Epithelial cell of esophagus (primary cell): ENCODE data around the gene CAPN15.

Source experiments
- DNase-seq: peaks from one replicate; pipeline ENCODE4 v3.0.0; 2010; ENCODE audit warnings: low read depth
- H3K4me3 ChIP-seq: 2 replicates; pipeline ENCODE4 v1.5.1; 2011; ENCODE audit warnings: mild to moderate bottlenecking, low read length, control low read depth
- CTCF ChIP-seq: IDR thresholded peaks from 2 replicates; pipeline ENCODE4 v1.5.1; 2011; ENCODE audit warnings: low read depth, mild to moderate bottlenecking, low read length, control low read depth, inconsistent platforms; ENCODE audit not compliant: insufficient read depth; ENCODE audit errors: missing control alignments

CAPN15 gene

GRCh38 chr16:589658-590187, 62.2 kb downstream of the CAPN15 start, which contains the start of gene RAB40C:
RAB40C (plus strand) TSS chr16:590066; CDS start chr16:590292, 226 bp downstream.
- peak within 1 kb of the TSS; percentile 88 for H3K4me3 ChIP-seq
- peak; percentile 99 for DNase-seq
- TF ChIP-seq CTCF = no peak

- peak; percentile 54 for DNase-seq
- peak overlapping the region; percentile 88 for H3K4me3 ChIP-seq
- TF ChIP-seq CTCF = no peak
Measured at GRCh38 chr16:590188-590814, 62.8 kb downstream of the CAPN15 start.

GRCh38 chr16:590815-591200, 63.3 kb downstream of the CAPN15 start:
- no peak for DNase-seq
- H3K4me3 ChIP-seq = peak overlapping the region; percentile 88
- TF ChIP-seq CTCF = no peak

GRCh38 chr16:591231-591630, 63.7 kb downstream of the CAPN15 start:
- H3K4me3 ChIP-seq = peak overlapping the region; percentile 88
- DNase-seq = peak; percentile 50
- TF ChIP-seq CTCF = no peak

- peak overlapping the region; percentile 50 for H3K4me3 ChIP-seq
- DNase-seq = peak; percentile 11
- no peak for TF ChIP-seq CTCF
Measured at GRCh38 chr16:591892-592517, 64.5 kb downstream of the CAPN15 start.

- H3K4me3 ChIP-seq = peak overlapping the region; percentile 50
- TF ChIP-seq CTCF = peak; percentile 82
- DNase-seq = peak; percentile 99
Measured at GRCh38 chr16:592518-593306, 65.2 kb downstream of the CAPN15 start.
